Ectodermal cell (in vitro differentiated cells): ENCODE data around the gene ARNT2.

Source experiments
- H3K27ac ChIP-seq: 2 replicates; pipeline ENCODE4 v1.7.0; 2013; ENCODE audit warnings: mild to moderate bottlenecking, low read depth, low read length; ENCODE audit not compliant: insufficient read depth, poor library complexity, severe bottlenecking
- H3K27me3 ChIP-seq: 2 replicates; pipeline ENCODE4 v1.7.0; 2013; ENCODE audit warnings: mild to moderate bottlenecking, low read length; ENCODE audit not compliant: insufficient read depth, control insufficient read depth, poor library complexity, severe bottlenecking
- H3K36me3 ChIP-seq: one replicate; pipeline ENCODE4 v1.7.0; 2013; ENCODE audit warnings: low read length; ENCODE audit not compliant: control insufficient read depth, insufficient read depth
- H3K4me1 ChIP-seq: one replicate; pipeline ENCODE4 v1.7.0; 2013; ENCODE audit warnings: low read length; ENCODE audit not compliant: control insufficient read depth, insufficient read depth
- H3K4me3 ChIP-seq: 2 replicates; pipeline ENCODE4 v1.7.0; 2013; ENCODE audit warnings: low read depth, low read length, control low read depth; ENCODE audit not compliant: insufficient read depth
- H3K9me3 ChIP-seq: 2 replicates; pipeline ENCODE4 v1.7.0; 2013; ENCODE audit warnings: mild to moderate bottlenecking, low read length, moderate library complexity; ENCODE audit not compliant: control insufficient read depth
- WGBS, 2 experiments: methylation state at CpG; one replicate each; pipeline ENCODE4 v1.1.7; 2013; ENCODE audit warnings: missing lambda C conversion rate in 2 of 2; 5-methylcytosine and 5-hydroxymethylcytosine counted together

Gene ARNT2

DNA sequence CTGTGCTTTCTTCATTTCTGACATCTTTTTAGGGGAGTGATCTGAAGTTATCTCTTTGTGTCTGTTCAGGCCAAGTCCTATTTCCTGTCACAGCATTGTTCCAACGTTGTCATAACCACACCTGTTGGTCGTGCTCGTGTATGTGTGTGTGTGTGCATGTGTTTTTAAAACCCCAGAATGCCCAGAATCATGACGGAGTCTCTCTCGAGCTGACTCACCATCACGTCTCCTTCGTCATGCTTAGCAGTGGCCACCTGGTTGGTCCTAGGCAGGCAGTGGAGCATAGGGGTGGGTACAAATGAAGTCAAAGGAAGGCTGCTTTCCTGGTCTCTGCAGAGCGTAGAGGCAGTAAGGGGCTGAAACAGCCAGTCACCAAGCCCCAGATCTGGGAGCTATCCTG lies 164.1 kb downstream of the ARNT2 start:
- 90 to 93% methylated on average over 8 of the region's 8 CpGs for WGBS, 2 experiments
- Histone ChIP-seq H3K9me3 (no peaks in the 10 kb centered on the region), H3K27me3 (no peaks in the 10 kb centered on the region), H3K4me1 (no peaks in the 10 kb centered on the region), H3K36me3 (peaks cover 5% of the 10 kb centered on the region), H3K4me3 (no peak overlapping the region), H3K27ac (no peak overlapping the region)

DNA sequence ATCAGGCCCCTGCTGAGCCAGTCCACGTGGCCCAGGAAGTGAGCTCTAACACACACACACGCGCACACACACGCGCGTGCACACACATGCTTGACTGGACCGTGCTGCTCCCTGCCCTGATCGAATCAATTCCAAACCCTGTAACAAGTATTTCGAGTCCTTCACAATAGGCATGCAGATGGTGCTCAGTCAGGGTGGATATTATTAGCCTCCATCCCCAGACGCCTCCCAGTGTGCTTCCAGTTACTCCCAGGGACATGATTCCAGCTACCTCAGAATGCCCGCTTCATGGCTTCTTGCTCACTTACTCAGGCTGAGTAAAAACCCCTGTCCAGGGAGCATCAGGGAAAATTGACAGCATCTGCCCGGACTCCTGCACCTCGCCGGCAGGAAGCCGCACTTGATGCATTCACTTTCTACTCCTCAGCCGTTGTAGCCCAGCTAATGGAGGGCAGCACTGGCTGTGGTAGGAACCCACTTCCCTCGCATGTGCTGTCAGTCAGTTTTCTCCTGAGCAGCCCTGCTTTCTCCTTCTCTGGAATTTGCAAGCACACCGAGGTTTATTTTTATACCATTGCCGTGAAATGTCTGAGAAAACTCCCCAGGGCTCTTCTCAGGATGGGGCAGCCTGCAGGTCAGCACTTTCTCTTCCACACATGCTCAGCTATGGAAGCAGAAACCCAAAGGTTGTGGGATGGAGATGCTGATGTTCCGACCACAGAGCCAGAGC lies 164.9 kb downstream of the ARNT2 start:
- Histone ChIP-seq H3K4me1 (no peaks in the 10 kb centered on the region), H3K27me3 (no peaks in the 10 kb centered on the region), H3K9me3 (no peaks in the 10 kb centered on the region), H3K36me3 (no peaks in the 10 kb centered on the region), H3K27ac (no peak overlapping the region), H3K4me3 (no peak overlapping the region)
- 86 to 88% methylated on average over 20 of the region's 20 CpGs for WGBS, 2 experiments

DNA sequence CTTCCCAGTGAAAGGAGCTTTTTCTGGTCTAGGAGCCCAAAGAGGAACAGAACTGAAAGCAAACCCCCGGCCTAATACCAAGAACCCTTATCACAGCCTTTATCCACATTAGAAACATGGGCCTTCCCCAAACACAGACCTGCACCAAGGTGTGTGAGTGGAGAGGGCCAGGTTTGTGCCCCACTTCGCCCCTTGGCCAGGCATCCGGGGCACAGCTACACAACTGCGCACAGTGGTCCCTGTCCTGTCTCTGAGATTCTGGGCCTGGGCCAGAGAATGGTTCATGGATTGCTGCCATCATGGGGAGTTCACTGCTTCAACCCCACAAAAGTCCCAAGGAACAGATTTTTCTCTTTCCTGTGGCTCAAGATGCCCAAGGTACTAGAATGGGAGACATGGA lies 165.5 kb downstream of the ARNT2 start:
- peaks cover 3% of the 10 kb centered on the region for H3K36me3 ChIP-seq

DNA sequence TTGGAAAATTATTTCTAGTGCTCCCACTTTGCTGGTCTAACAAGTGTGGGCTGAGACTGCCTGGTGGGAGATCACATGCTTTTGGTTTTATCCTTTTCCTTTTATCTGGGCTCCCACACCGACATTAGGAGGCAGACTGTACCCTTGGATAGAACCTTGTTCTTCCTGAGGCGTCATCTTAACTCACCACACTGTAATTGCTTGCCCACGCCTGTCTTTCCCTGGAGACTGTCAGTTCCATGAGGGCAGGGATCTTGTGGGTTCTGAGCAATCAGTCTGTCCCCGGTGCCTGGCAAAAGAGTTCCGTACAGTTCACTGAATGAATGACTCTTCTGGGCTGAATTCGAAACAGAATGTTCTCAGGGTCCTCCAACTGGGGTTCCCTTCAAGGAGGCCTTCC lies 166.4 kb downstream of the ARNT2 start:
- peaks cover 11% of the 10 kb centered on the region for H3K36me3 ChIP-seq
- H3K9me3 ChIP-seq = no peaks in the 10 kb centered on the region
- H3K27ac ChIP-seq = no peak overlapping the region
- 91 to 93% methylated on average over 6 of the region's 6 CpGs for WGBS, 2 experiments
- no peaks in the 10 kb centered on the region for H3K27me3 ChIP-seq
- no peaks in the 10 kb centered on the region for H3K4me1 ChIP-seq
- H3K4me3 ChIP-seq = no peak overlapping the region

More for the DNA sequence above, 165.5 kb downstream of the ARNT2 start:
- Histone ChIP-seq H3K4me3 (no peak overlapping the region), H3K27ac (no peak overlapping the region), H3K9me3 (no peaks in the 10 kb centered on the region), H3K27me3 (no peaks in the 10 kb centered on the region), H3K4me1 (no peaks in the 10 kb centered on the region)
- 93% methylated on average over 4 of the region's 4 CpGs for WGBS, 2 experiments

DNA sequence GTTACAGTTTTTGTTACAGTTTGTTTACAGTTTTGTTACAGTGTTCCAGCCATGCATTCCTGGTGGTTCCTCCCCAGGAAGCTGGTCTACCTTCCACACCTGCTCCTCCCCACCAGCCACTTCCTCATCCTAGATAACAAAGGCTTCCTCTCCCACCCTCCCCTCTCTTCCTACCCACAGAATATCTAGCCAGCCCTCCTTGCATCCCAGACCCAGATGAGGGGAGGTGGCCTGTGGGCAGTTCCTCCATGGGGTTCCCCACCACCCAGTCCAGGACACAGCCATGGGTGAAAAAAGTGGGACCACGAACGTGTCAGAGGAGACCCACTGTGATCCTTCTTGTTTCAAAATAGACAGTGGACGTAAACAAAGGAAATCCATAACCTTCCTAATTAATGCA lies 168.2 kb downstream of the ARNT2 start:
- H3K4me3 ChIP-seq = no peak overlapping the region
- no peak overlapping the region for H3K27ac ChIP-seq
- no peaks in the 10 kb centered on the region for H3K9me3 ChIP-seq
- no peaks in the 10 kb centered on the region for H3K27me3 ChIP-seq
- 94 to 97% methylated on average over 3 of the region's 3 CpGs for WGBS, 2 experiments
- H3K36me3 ChIP-seq = peaks cover 11% of the 10 kb centered on the region
- no peaks in the 10 kb centered on the region for H3K4me1 ChIP-seq

DNA sequence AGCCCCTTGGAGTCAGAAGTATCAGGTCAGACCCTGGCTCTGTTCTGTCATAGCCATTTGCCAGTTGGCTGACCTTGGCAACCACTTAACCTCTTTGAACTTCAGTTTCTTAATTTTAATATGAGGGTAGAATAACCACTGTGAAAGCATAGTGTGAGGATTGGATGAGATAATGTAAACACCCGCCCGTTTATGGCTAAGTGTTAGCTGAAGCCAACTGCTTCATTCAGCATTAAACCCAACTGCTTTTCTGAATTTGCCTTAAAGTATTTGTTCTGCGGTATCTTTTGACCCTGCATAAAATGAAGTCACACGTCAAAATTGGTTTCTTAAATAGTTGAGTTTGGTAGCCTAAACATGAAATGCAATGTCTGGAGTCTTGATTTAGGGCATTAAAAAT lies 169.4 kb downstream of the ARNT2 start:
- no peaks in the 10 kb centered on the region for H3K9me3 ChIP-seq
- H3K4me3 ChIP-seq = no peak overlapping the region
- H3K27me3 ChIP-seq = no peaks in the 10 kb centered on the region
- peaks cover 11% of the 10 kb centered on the region for H3K36me3 ChIP-seq
- no peaks in the 10 kb centered on the region for H3K4me1 ChIP-seq
- 89 to 98% methylated on average over 4 of the region's 4 CpGs for WGBS, 2 experiments
- no peak overlapping the region for H3K27ac ChIP-seq

DNA sequence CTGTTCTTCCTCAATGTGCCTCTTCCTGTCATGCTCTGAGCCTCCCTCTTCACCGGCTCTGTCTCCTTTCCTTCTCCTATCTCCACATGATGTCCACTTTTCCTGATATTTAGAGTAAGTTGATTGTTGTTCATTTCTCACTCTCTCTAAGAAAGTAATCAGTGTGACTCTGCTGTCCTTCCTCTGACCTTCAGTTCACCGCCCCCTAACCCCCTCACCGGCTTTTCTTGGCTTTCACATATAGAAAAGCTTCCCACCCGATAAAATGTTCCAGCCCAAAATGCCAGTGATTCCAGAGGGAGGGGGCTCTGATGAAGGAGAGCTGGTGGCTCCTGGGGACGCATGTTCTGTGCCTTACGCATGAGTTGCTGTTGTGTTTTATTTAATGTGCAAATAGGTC lies 170.4 kb downstream of the ARNT2 start:
- no peak overlapping the region for H3K4me3 ChIP-seq
- peaks cover 11% of the 10 kb centered on the region for H3K36me3 ChIP-seq
- no peak overlapping the region for H3K27ac ChIP-seq
- H3K4me1 ChIP-seq = peaks cover 2% of the 10 kb centered on the region
- H3K27me3 ChIP-seq = no peaks in the 10 kb centered on the region
- WGBS, 2 experiments = 88 to 93% methylated on average over 5 to 6 of the region's 6 CpGs
- no peaks in the 10 kb centered on the region for H3K9me3 ChIP-seq

DNA sequence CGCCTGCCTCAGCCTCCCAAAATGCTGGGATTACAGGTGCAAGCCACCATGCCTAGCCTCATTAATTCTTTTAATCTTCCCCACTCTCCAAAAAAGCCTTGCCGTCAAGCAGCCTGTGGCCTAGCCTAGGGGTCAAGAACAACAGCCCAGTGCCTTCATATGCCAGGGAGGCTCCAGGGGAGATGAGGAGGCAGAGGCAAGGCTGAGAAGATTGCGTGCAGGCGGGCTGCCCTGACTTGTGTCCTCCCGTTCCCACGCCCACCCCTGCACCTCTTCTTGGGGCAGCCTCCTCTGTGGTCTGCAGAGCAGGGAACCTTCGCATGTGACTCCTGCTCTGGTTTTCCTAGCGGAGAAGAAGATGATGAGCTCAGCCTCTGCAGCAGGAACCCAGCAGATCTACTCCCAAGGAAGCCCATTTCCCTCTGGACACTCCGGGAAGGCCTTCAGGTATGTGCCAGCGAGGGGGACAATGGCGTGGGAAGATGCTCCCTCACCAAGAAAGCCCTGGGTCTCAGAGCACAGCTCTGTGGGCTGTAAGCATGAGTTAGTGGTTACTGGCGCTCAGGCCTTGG lies 172.4 kb downstream of the ARNT2 start:
- H3K4me1 ChIP-seq = peaks cover 2% of the 10 kb centered on the region
- H3K27me3 ChIP-seq = no peaks in the 10 kb centered on the region
- 93 to 96% methylated on average over 12 of the region's 12 CpGs for WGBS, 2 experiments
- H3K36me3 ChIP-seq = peaks cover 11% of the 10 kb centered on the region
- H3K9me3 ChIP-seq = no peaks in the 10 kb centered on the region
- no peak overlapping the region for H3K4me3 ChIP-seq
- H3K27ac ChIP-seq = no peak overlapping the region

DNA sequence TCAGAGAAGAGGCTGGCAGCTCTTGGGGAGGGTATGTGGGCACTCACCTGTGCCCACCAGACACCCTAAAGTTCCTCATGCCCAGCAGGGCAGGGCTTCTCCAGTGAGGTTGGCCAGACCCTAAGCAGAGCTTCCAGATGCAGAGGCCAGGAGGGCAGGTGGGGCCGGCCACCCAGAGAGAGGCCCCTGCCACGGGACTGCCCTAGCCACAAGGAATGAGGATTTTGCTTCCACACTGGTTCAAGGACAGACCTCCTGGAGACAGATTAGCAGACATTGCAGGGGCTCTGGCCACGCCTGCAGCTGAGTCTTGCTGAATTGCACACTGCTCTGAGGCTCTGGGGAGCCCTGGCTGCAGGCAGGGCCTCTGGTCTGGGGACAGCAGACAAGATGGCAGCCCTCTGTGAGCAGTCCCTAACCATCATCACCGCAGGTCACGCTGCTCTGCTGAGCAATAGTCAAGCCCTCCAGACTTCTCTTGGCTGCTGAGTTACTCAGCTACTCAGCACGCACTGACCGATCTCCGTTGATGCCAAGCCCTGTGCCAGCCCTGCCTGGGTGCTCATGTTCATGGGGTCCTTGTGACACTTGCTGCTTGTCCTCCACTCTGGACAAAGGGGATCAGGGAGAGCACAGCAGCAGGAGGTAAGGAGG lies 173.5 kb downstream of the ARNT2 start:
- H3K27me3 ChIP-seq = no peaks in the 10 kb centered on the region
- H3K27ac ChIP-seq = no peak overlapping the region
- peaks cover 11% of the 10 kb centered on the region for H3K36me3 ChIP-seq
- no peaks in the 10 kb centered on the region for H3K9me3 ChIP-seq
- H3K4me3 ChIP-seq = no peak overlapping the region
- 95 to 96% methylated on average over 8 of the region's 8 CpGs for WGBS, 2 experiments
- peaks cover 2% of the 10 kb centered on the region for H3K4me1 ChIP-seq

DNA sequence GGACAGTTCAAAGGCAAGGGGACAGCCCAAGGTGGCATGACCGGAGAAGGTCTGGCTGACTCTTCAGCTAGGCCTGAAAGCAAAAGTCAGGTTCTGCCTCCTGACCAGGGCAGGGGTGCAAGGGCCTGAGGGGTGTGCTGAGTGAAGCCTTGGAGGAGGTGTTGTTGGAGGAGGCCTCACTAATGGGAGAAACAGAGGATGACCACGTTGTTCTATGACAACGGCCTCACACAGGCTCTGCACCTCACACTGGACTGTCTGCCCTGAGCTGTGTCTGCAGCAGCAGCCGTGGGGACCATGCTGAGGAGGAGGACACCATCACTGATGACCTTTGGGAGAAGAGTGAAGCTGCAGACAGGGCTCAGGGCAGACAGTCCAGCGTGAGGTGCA lies 174.0 kb downstream of the ARNT2 start:
- 91 to 93% methylated on average over 5 of the region's 5 CpGs for WGBS, 2 experiments
- Histone ChIP-seq H3K27me3 (no peaks in the 10 kb centered on the region), H3K4me1 (peaks cover 2% of the 10 kb centered on the region), H3K27ac (no peak overlapping the region), H3K4me3 (no peak overlapping the region), H3K9me3 (no peaks in the 10 kb centered on the region), H3K36me3 (peaks cover 11% of the 10 kb centered on the region)
